Measurements from ENCODE around the gene FOXP1.

- TF ChIP-seq CTCF (IDR thresholded peaks at IDR 0.05; ENCODE audit: poor library complexity) (no peak), EZH2 (IDR thresholded peaks at IDR 0.05; ENCODE audit: borderline replicate concordance) (no peak), EZH2phosphoT487 (IDR thresholded peaks at IDR 0.05; ENCODE audit: low read depth, severe bottlenecking, unreplicated experiment) (no peak)
Measured at GRCh38 chr3:71142441-71143161, 440.9 kb downstream of the FOXP1 start.
